HG03520 (cell line): ENCODE results near the gene CLK2.
"Not testable (repeated sequence)": the region's sequence is repeated elsewhere in the genome, so short reads cannot be mapped to it uniquely, and the experiment has no call there.

ENCODE experiments used
- ATAC-seq: cut with Tn5 transposase; IDR thresholded peaks from one replicate; pipeline ENCODE4 v1.9.1; 2021; ENCODE audit warnings: mild to moderate bottlenecking, moderate library complexity; ENCODE audit not compliant: unreplicated experiment

Gene CLK2

DNA sequence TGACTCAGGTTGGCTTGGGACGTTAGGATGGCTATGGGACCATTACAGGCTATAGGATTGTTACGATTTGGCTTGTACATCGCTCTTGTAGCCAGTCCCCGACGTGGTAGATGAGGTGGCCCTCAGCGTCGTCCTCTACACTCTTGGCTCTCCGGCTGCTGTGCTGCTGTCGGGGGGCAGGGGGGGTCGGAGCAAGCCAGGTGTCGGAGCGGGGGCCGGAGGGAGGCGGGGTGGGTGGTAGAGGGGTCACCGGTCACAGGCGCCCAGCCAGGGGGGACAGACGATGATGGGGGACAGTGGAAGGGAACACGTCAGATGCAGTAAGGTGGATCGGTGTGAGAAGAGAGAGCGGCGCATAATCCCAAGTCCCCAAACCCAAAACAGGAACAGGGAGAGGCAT is 4.7 kb downstream of the CLK2 start:
- no peak for ATAC-seq

DNA sequence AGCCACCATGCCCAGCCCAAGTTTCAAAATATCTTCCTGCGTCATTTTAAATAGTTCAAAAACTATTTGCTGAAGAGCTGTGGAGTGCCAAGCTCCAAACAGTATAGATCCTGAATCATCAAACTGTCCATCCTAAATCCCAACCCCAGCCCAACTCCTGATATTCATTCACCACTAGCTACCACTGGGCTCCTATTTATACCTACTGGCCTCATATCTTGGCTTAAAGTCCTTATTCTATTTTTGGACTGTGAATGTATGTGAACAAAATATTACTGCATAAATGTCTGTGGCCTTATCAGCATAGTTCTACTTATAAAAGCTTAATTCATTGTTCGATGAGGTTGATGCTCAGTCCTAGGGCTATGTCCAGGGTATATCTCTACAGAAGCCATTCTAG is 5.9 kb downstream of the CLK2 start:
- no peak for ATAC-seq

DNA sequence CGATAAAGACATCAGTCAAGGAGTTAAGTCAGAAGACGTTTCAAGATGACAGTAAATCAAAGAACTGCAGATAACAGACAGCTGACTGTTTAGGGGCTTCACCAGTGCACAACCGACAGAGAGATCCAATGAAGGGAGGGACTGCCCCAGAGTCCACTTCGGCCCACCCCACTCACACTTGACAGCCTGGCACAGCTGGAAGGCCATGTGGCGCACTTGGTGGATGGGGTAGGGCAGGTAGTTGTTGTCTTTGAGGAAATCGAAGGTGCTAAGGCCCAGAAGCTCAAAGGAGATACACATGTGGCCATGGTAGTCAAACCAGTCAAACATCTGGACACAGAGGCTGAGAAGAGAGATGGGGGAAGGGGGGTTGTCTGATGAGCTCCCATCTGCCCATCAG is 6.8 kb downstream of the CLK2 start:
- no peak for ATAC-seq

DNA sequence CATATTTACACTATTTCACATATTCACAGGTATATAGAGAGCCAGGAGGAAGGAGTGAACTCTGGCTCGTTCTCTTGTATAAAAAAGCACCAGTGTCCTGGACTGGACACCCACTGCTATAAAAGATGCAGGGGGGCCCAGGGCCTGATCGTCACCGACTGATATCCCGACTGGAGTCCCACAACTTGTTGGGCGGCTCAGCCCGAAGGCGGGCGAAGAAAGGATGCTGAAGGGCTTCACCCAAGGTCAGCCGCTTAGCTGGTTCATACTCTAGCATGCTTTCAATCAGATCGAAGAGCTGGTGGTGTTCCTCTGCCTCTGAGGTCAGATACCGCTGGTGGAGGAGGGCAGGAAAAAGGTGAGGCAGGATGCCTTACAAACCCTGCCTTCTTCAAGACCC is 10.2 kb downstream of the CLK2 start:
- no peak for ATAC-seq

DNA sequence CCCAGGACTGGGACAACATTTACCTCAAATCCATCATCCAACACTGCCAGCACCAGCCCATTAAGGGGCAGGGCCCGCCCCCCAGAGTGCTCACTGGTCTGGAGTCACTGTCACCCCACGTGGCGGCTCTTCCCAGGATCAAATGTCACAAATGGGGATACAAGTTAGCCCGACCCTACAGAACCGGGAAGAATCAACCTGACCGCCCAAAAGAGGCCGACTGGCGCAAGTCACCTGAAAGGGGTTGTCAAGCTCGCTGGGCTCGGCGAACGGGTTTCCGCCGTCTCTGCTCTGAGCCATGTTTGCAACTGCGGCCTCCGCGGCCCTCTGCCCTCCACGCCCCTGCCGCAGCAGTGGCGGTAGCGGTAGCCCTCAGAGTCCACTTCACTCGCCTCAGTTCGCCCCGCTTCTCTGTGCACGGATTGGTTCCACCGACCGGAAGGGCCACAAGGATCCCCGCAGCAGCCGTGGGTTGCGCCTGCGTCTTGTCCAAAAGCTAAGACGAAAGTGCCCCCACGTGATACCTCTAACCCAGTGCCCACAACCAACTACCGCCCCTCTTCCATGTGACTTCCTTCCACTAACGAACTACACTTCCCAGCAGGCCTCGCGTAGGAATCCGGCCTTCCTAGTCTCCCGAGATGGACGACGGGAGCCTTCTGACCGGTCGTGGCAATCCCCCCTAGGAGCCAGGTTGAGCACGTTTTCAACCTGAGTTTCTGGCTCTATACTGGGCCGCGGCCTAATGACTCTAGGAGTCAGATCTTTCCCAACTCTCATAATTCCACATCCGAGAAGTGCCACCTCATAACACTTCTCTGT is 11.2 kb downstream of the CLK2 start, which contains the start of gene SCAMP3:
SCAMP3 (minus strand) TSS at position 509 of the 822 bp plus-strand sequence; CDS start at position 300, 209 bp downstream.
- peak; percentile 82 for ATAC-seq

DNA sequence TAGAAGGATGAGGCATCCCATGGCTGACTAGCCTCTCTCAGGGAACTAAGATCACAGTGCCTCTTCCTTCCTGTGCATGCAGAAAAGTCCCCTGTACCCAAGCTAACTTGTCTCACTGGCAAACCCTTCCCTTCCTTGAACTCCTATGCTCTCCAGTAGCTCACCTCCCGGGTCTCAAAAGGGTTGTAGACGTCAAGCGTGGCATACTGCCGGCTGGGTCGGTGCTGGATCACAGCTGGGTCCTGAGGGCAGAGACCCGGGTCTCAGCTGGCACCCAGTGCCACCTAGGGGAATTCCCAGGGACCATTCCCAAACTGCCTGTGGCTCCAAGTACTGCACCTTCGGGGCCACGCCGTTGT is 11.8 kb downstream of the CLK2 start:
- no peak for ATAC-seq

DNA sequence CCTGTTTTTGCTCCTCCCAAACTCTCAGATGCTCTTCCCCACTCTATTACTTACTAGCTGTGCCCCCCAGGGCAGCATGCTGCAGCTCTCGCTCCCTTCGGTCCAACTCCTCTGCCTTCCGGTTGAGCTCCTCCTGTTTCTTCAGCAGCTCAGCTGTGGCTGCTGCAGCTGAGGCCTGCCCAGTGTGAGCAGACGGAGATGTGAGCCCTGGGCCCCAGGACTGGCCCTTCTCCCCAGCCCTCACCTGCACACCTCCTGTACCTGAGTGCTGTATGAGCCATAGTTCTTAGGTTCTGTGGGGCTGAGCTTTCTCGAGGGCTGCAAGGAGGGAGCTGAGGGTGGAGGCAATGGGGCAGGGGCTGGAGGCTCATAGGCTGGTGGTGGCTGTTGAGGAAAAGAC is 13.0 kb downstream of the CLK2 start:
- no peak for ATAC-seq

DNA sequence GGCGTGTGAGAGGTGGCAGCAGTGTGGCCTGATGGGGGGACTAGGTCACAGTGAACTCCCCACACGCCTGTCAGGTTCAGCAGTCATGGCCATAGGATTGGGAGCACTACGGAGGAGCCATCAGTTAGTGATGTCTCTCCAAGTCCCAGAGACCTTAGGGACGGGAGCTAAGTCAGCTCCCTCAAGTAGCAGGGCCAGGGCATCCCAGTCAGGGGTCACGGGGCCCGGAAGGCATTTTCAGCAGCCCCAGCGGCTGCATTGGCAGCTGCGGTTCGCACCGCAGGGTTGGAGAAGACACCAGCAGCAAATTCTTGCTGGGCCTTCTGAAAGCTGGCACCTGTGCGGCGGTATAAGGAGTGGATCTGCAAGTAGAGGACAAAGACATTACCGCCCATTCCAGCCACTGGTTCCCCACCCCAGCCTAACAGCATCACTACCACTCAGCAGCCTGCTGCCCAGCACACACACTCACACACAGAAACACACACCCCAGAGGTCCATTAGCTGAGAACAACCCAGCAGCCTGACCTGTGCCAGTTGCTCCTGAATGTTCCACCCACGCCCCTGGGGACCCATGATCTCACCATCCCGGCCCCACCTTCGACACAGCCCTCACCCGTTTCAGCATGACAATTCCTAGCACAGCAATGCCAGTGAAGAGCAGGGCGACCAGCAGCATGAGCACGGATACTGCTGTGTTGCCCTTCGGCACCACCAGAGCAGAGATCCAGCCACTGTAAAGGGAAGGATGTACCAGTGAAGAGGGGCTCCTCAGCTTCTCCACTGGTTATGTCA is 17.0 kb downstream of the CLK2 start:
- ATAC-seq = no peak

DNA sequence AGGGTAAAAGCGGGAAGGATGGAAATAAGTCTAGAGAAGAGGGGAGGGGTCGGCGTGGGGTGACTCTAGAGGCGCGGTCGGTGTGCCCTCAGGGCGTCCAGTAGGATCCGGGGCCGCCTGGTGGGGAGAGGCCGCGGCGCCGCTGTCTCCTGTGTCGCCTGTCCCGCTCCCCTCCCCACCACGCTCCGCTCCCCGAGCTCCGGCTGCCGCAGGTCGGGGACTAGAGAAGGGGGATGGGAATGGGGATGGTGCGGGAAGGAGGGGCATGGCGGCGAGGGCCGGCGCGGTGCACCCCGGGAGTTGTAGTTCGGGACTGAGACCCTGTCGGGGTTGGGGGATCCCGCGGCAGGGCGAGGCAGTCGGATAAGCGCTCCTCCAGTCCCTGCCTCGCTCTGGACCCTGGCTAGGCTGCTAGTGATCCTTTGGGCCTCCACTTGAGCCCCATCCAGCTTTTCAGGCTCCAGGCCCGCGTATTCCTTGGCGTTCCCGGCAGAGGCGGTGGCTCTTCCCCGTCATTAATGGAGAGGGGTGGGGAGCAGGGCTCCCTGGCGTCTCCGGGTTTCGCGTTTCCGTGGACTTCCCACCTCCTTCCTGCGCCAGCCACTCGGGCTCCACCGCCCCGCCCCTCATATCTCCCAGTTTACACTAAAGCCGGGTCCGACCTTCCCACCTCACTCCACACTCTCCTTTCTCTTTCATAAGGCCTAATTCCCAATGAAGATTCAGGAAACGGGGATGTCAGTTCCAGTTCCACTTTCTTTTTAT is 17.9 kb downstream of the CLK2 start, which contains the start of gene ENTREP3:
ENTREP3 (minus strand) TSS at position 241 of the 765 bp plus-strand sequence. CDS start 606 bp downstream, outside the sequence.
- ATAC-seq = no peak

DNA sequence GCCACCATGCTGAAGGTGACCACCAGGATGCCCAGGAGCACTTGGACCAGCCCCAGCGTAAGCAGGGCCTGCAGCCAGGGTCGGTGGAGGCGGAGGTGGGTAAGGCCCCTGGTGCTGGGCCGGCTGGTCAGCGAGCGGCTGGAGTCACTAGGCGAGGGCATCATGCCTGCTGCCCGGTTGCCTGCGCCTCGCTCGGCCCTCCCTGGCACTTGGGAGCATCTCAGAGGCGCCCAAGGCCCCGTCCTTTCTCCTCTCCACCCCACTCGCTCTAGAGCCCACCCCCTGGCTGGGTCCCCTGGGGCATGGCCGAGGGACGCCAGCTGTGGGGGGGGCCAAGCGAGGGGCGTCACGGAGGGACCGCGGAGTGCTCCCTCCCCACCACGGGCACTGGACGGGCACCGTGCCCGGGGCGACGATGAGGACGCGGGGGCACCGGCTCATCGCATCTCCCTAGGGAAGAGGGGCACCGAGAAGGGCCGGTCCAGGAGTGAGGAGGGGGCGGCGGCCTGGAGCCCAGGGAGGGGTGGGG is 18.5 kb downstream of the CLK2 start:
- no peak for ATAC-seq

DNA sequence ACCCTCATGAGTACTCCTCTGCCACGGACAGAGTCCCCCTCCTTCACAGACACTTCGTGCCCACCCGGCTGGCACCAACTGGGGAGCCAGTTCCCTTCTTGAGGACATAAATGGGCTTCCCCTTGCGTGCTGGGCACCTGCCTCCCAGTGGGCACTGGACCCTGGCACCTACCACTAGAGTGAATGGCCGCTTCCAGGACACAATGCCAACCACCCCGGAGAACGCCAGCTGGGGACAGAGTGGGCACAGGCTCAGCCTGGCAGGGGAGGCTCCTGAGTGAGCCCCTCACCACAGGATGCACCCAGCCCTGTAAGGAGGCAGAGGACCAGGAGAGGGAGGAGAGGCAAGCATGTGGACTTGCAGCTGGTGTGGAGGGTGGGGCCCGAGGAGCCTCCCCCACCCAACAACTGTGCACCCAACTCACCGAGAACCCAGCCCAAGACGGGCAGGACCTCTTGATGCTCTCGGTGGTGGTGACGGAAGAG is 19.0 kb downstream of the CLK2 start:
- no peak for ATAC-seq

DNA sequence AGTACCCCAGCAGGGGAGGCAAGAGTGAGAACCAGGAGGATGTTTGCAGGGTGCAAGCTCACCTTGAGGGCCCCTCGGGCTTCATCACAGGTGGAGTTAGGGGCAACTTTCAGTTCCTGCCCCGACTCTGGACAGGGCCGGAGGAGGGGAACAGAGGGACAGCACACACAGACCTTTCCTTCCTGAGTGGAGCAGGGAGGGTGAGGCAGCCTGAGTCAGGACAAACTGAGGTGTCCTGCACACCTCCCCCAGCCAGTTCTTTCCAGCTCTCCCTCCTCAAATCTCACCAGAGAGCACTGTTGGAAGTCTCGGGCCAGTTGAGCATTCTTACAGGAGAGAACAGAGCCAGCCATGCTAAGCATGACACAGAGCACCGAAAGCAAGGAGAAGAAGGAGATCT is 19.5 kb downstream of the CLK2 start:
- ATAC-seq = no peak

DNA sequence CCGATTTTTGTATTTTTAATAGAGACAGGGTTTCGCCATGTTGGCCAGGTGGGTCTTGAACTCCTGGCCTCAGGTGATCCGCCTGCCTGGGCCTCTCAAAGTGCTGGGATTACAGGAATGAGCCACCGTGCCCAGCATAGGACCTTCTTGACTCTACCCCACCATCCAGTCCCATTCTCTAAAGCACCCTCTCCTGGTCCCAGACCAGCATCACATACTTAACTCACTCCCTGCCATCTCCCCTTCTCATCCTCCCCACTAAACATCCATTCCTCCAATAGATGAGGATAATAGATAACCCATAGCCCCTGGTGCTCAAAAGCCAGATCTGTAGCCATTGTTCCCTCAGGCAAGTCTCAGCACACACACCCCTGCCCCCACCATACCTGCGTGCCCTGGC is 20.1 kb downstream of the CLK2 start:
- ATAC-seq = no peak

DNA sequence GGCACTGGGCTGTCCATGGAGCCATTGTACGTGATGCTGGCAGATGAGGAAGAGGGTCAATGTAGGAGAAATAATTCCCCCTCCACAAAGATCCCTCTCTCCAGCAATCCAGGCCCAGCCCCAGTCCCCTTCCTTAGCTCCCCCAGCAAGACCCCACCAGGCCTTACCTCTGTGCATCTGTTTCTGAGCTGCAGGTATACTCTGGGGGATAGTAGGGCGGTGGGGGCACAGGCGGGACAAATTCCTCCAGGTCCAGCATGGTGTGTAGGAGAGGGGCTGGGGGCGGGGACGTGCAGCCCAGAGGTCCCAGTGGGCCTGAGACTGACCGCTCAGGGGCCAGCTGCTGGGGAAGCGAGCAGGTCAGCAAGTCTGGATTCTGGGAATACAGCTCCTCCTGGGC is 21.7 kb downstream of the CLK2 start:
- ATAC-seq = no peak

DNA sequence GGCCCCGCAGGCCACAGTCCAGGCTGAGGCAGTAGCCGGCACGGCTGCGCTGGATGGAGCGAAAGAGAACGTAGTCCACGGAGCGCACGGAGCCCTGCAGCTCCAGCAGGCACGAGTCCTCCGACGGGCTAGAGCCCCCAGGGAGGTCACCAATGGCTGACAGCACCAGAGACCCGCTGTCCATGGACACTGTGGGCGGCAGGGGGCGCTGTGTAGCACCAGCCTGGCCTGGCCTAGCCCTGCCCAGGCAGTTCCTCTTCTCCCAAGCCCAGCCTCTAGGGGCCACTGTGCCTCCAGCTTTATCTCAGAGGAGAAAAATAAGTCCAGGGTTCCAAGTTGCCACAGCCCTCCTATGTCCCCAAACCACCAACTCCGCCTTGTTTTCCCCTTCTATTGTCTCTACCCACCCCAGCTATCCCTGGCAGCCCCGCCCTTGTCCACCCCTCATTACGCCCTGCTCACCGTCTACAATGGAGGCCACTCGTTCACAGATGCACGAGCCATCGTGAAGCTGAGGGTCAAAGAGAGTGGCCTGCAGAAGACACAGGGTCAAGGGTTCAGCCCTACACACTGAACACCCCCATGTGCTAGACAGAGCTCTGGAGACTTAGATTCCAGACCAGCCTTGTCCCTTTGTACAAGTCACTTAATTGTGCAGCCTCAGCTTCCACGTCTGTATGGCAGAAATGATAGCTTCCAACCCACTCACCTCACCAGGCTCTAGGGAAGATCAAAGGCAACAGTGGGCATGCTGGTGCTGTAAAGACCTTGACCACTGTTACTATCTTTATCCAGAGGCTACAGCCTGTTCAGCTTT is 22.5 kb downstream of the CLK2 start:
- ATAC-seq = peak; percentile 78

DNA sequence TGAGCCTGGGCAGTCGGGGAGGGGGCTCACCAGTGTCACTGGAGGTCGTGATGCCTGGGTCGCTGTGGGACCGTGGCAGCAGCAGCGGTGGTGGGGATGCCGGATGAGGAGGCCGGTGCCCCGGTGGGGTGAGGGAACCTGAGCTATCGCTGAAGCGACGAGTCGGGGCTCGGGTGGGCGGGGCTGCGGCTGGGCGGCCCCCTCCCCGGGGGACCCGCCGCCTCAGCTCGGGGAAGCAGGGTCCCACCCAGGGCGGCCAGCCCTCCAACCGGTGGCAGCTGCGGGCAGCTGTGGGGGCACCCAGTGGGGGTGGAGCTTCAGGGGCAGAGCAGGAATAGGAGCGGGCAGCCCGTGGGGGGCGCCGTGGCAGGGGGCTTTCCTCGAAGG is 23.1 kb downstream of the CLK2 start:
- ATAC-seq = peak; percentile 9

DNA sequence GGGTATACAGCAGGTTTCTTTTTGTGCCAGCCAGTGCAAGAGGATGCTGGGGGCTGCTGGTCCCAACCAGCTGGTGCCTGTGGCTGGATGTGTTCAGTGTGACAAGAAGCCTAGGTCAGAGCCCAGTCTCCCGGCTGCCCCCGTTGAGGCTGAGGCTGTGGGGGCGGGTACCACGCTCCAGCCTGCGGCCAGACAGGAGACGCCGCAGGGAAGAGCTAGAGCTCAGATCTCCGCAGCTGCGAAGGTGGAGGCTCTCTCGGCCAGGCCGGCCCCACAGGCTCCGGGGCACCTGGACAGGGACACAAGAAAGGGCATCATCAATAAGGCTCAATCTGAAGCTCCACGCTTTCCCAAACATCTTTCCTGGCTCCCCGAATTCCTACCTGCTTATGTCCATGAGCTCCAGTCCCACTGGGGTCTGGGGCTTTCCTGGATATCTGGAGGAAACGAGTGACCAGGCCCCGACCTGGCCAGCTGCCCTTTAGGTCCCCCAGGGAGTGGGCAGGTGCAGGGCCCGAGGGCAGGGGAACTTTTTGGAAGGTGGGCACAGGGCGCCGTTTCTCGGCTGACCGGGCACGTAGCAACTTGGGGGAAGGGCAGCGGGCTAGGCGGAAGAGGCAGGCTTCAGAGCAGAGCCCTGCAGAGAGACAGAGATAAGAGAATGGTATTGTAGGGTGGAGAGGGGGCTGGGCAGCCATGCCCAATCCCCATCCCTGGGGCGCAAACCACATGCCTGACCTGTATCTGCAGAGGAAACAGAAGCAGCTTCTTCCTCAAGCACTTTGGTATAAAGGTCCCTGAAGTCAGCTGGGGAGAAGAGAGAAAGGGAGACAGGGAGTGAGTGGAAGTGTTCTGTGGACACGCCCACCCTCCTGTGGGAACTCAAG is 25.4 kb downstream of the CLK2 start:
- ATAC-seq = no peak

DNA sequence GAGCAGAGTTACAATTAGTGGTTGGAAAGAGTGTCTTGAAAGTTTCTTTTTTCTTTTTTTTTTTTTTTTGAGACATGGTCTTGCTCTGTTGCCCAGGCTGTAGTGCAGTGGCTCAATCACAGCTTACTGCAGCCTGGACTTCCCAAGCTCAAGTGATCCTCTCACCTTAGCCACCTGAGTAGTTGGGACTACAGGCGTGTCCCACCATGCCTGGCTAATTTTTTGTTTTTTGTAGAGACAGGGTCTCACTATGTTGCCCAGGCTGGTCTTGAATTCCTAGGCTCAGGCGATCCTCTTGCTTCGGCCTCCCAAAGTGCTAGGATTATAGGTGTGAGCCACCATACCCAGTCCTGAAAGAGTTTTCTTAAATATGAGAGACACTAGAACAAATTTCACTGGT is 26.5 kb downstream of the CLK2 start:
- ATAC-seq = not testable (repeated sequence)

DNA sequence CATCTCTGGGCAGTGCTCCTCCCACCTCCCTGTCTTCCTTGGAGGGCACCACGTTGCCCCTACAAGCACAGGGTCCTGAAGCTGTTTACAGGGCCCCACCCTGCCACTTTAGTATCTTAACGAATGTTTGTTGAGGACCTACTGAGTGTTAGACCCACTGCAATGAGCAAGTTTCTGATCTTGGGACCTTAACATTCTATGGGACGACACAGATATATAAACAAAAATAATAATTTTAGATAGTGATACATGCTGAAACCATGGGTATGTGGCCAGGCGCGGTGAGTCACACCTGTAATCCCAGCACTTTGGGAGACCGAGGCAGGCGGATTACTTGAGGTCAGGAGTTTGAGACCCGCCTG is 28.2 kb downstream of the CLK2 start:
- no peak for ATAC-seq
